ENCODE results near the gene FZD2. TPM values are rescaled to one million over a fixed set of nuclear protein-coding genes. Genes with fewer than 3 reads are reported as not detected.
A peak's percentile ranks its signal among the peaks of the same experiment; 100 is the strongest.

The FZD2 gene
- total and polyA plus RNA-seq, 2 of the 8 experiments (the other 6 are each of a cell fraction or from before 2014, with no cell fraction given): 17.6 to 86.7 TPM

DNA sequence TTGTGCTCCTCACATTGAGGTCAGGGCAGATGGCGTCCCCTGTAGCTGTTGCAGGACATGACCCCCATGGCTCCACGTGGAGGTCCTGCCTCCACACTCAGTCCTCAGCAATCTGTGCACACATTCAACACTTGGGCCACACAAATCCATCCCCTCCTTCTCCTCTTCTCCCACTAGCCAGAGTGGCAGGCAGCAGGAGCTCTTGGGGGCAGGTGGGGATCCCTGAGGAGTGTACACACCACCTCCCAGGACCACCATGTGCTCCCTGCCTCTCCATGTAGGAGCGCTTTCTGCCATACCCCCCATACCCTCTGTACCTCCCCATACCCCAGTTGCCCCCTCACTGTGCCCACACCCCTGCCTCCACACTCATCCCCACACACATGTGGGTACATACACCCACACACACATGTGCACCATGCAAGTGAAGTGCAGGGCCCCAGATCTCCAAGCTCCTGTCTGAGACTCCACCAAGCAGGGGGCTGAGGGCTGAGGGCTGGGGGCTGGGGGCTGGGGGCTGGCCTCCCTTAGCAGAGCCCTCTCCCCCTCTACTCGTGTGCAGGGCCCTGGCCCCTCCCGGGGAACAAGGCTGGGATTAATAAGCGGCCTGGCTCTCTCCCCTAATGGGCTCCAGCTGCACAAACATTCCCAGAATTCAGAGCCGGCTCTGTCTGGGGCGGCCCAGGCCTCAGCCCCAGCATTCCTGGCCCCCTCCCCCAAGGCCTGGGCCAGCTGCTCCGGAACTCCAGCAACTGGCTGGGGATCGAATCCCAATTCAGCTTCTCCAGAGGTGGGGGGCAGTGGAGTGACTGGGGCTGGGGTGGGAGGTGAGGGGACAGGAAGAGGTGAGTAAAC, 50.8 kb downstream of the FZD2 start:
- Histone ChIP-seq H3K79me2 (ENCODE audit: control insufficient read depth in 1 of 2, insufficient read depth in 2 of 2, low read length in 2 of 2) (no peaks in the 10 kb centered on the region), H2BK12ac (ENCODE audit: low read depth, low read length) (peak overlapping the region; percentile 80), H3K27me3 (replicated peaks in 1 of 4; ENCODE audit: control insufficient read depth in 3 of 4, extremely low read depth in 1 of 4, insufficient read depth in 3 of 4, low read length in 3 of 4) (no peaks in the 10 kb centered on the region), H2BK5ac (ENCODE audit: low read depth, low read length) (peak overlapping the region; percentile 89; the same call in 1 of the 2 replicates), H4K20me1 (replicated peaks in 1 of 2; ENCODE audit: control insufficient read depth in 1 of 2, insufficient read depth in 2 of 2, low read length in 2 of 2) (no peaks in the 10 kb centered on the region), H4K5ac (ENCODE audit: insufficient read length, low read depth, low read length) (peak overlapping the region; percentile 20), H2AFZ (ENCODE audit: low read length) (no peak overlapping the region), H3K14ac (ENCODE audit: insufficient read length) (no peak overlapping the region), H4K8ac (ENCODE audit: extremely low read depth, insufficient read depth, low read length) (peak overlapping the region; percentile 58), H3K23ac (ENCODE audit: insufficient read length) (no peak overlapping the region), H3K56ac (replicated peaks; ENCODE audit: insufficient read length, low read depth, low read length) (peak overlapping the region; percentile 10), H3K18ac (ENCODE audit: extremely low read depth, low read length) (peak overlapping the region; percentile 44), H3K4me3 (ENCODE audit: extremely low read depth in 1 of 4, insufficient read depth in 2 of 4, low read depth in 3 of 4, low read length in 4 of 4) (no peak overlapping the region), H3K4me1 (replicated peaks in 1 of 4; ENCODE audit: control insufficient read depth in 3 of 4, insufficient read depth in 4 of 4, low read length in 3 of 4) (peaks cover 4 to 16% (median 12%) of the 10 kb centered on the region in 4 experiments), H2AK5ac (ENCODE audit: low read depth, low read length) (no peak overlapping the region), H3K9ac (replicated peaks in 1 of 4; ENCODE audit: extremely low read depth in 1 of 4, low read depth in 3 of 4, low read length in 3 of 4) (no peak overlapping the region), H2BK20ac (ENCODE audit: low read length) (peak overlapping the region; percentile 92), H3K4ac (replicated peaks; ENCODE audit: insufficient read length, low read depth, low read length) (peak overlapping the region; percentile 88), H3K9me3 (ENCODE audit: insufficient read depth in 2 of 2, low read depth in 1 of 2, low read length in 1 of 2) (no peaks in the 10 kb centered on the region), H2BK120ac (replicated peaks; ENCODE audit: low read depth, low read length) (peak overlapping the region; percentile 98), H3K23me2 (ENCODE audit: low read depth, low read length) (no peaks in the 10 kb centered on the region), H3K79me1 (ENCODE audit: low read depth, low read length) (no peaks in the 10 kb centered on the region), H3K4me2 (ENCODE audit: insufficient read depth in 1 of 2, low read depth in 2 of 2, low read length in 2 of 2) (no peak overlapping the region), H3K27ac (ENCODE audit: low read depth, low read length) (no peak overlapping the region; the same call in 1 of the 2 replicates), H2BK15ac (ENCODE audit: low read length) (peak overlapping the region; percentile 98), H3K36me3 (ENCODE audit: control insufficient read depth in 2 of 4, insufficient read depth in 4 of 4, low read length in 3 of 4) (no peaks in the 10 kb centered on the region), H4K91ac (replicated peaks; ENCODE audit: insufficient read length, low read length) (peak overlapping the region; percentile 93)
- TF ChIP-seq TEAD4 (IDR thresholded peaks at IDR 0.05; ENCODE audit: low read depth, low read length) (peak; percentile 65), POU5F1 (IDR thresholded peaks at IDR 0.05; ENCODE audit: low read depth, low read length) (no peak), TCF12 (IDR thresholded peaks at IDR 0.05; ENCODE audit: low read depth, low read length) (peak; percentile 97), SP1 (IDR thresholded peaks at IDR 0.05; ENCODE audit: low read depth, low read length) (peak; percentile 37; the same call in 1 of the 2 replicates), USF2 (IDR thresholded peaks at IDR 0.05; ENCODE audit: low read length) (no peak), NANOG (IDR thresholded peaks at IDR 0.05; ENCODE audit: insufficient read depth, low read depth, low read length, poor library complexity, severe bottlenecking) (peak; percentile 55), CHD2 (IDR thresholded peaks at IDR 0.05; ENCODE audit: low read length) (no peak)
- CTCF ChIA-PET (ENCODE audit: partially characterized antibody): interaction anchor here (0.8 to 4.9 kb wide), 13 partner anchors 9 to 85 kb away, joined by 3 to 23 read pairs (median 5); no protein-coding TSS in a partner anchor
- POLR2A ChIA-PET (ENCODE audit: partially characterized antibody): interaction anchor here (0.7 to 2.2 kb wide), 7 partner anchors 9 to 66 kb away, joined by 3 to 8 read pairs (median 3); no protein-coding TSS in a partner anchor
- WGBS, 2 experiments (ENCODE audit: extremely low coverage in 1 of 2, insufficient coverage in 1 of 2, insufficient read length in 1 of 2, insufficient replicate concordance in 2 of 2, low coverage in 1 of 2, low lambda C conversion rate in 2 of 2, missing lambda C conversion rate in 1 of 2): 43% methylated on average over 9 of the region's 10 CpGs; no CpG with 5 or more reads in 1 of the 2 experiments
- DNase-seq (ENCODE audit: low read depth in 1 of 2, low spot score in 2 of 2) (peak in 1 of 2 experiments; percentile 31), FAIRE-seq (no peak)

Measured in H1 (cell line).